IMR-90 (cell line): Measurements from ENCODE around the gene PARD3. TPM values are rescaled to one million over a fixed set of nuclear protein-coding genes. Genes with fewer than 3 reads are reported as not detected.

Experiments used
- ATAC-seq: fragments of 200-7000 bp; cut with Tn5 transposase; 2 replicates; pipeline ENCODE4 v1.9.1; 2020; ENCODE audit warnings: low read depth, mild to moderate bottlenecking, moderate library complexity
- BruUV-seq: library from RNA; stranded (reverse); fragments of 400-500 nt; replicated peaks from 2 replicates; lab custom pipeline; 2021; lab: Mats Ljungman, UMichigan
- CTCF ChIA-PET: fragments of 300-600 bp; formaldehyde crosslinking; extraction: SDS; loops from one replicate; lab custom pipeline; 2021; ENCODE audit warnings: antibody characterized with exemption; lab: Yijun Ruan, JAX
- POLR2A ChIA-PET: fragments of 300-600 bp; sonication (Branson Sonifier 250); formaldehyde crosslinking; loops from one replicate; lab custom pipeline; 2022; ENCODE audit warnings: antibody characterized with exemption; ENCODE audit not compliant: unreplicated experiment; lab: Charles Lee
- DNase-seq: peaks from one replicate; pipeline ENCODE4 v3.0.0; 2013
- H2AFZ ChIP-seq: replicated peaks from 2 replicates; pipeline ENCODE3; 2013; ENCODE audit warnings: low read length, mild to moderate bottlenecking; ENCODE audit not compliant: poor library complexity
- H2AK5ac ChIP-seq: 2 replicates; pipeline ENCODE4 v1.6.1; 2013; ENCODE audit warnings: low read depth, low read length, inconsistent platforms
- H2AK9ac ChIP-seq: replicated peaks from 2 replicates; pipeline ENCODE3; 2013; ENCODE audit warnings: mild to moderate bottlenecking, low read depth, low read length, moderate library complexity; ENCODE audit not compliant: poor library complexity
- H2BK120ac ChIP-seq: 2 replicates; pipeline ENCODE4 v1.6.1; 2013; ENCODE audit warnings: low read depth, low read length, inconsistent platforms
- H2BK15ac ChIP-seq: 3 replicates; pipeline ENCODE4 v1.6.1; 2013; ENCODE audit warnings: low read depth, low read length, inconsistent platforms
- H2BK20ac ChIP-seq: 2 replicates; pipeline ENCODE4 v1.6.1; 2013; ENCODE audit warnings: low read depth, mild to moderate bottlenecking, inconsistent platforms, low read length, moderate library complexity
- H2BK5ac ChIP-seq: 2 replicates; pipeline ENCODE4 v1.6.1; 2013; ENCODE audit warnings: mild to moderate bottlenecking, low read depth, low read length, inconsistent platforms; ENCODE audit not compliant: poor library complexity, severe bottlenecking
- H3K14ac ChIP-seq: replicated peaks from 2 replicates; pipeline ENCODE4 v1.6.1; 2013; ENCODE audit warnings: low read depth, low read length, inconsistent platforms
- H3K18ac ChIP-seq: 2 replicates; pipeline ENCODE4 v1.6.1; 2013; ENCODE audit warnings: low read depth, low read length, control low read depth
- H3K23ac ChIP-seq: 2 replicates; pipeline ENCODE4 v1.6.1; 2013; ENCODE audit warnings: low read depth, low read length, inconsistent platforms
- H3K27ac ChIP-seq: 2 replicates; pipeline ENCODE4 v1.5.1; 2013; ENCODE audit warnings: mild to moderate bottlenecking, control low read depth, low read length; ENCODE audit not compliant: insufficient read depth
- H3K27me3 ChIP-seq: 2 replicates; pipeline ENCODE4 v1.6.1; 2013; ENCODE audit warnings: low read length; ENCODE audit not compliant: control insufficient read depth, insufficient read depth
- H3K36me3 ChIP-seq: 2 replicates; pipeline ENCODE4 v1.6.1; 2013; ENCODE audit warnings: low read length, mixed read lengths; ENCODE audit not compliant: control insufficient read depth, insufficient read depth
- H3K4ac ChIP-seq: 2 replicates; pipeline ENCODE4 v1.6.1; 2013; ENCODE audit warnings: low read depth, low read length, inconsistent platforms
- H3K4me1 ChIP-seq: 2 replicates; pipeline ENCODE4 v1.6.1; 2013; ENCODE audit warnings: low read length, mixed read lengths; ENCODE audit not compliant: control insufficient read depth, insufficient read depth
- H3K4me2 ChIP-seq: 2 replicates; pipeline ENCODE4 v1.6.1; 2013; ENCODE audit warnings: low read depth, mild to moderate bottlenecking, control low read depth, low read length, moderate library complexity
- H3K4me3 ChIP-seq: 2 replicates; pipeline ENCODE4 v1.5.1; 2013; ENCODE audit warnings: low read depth, mild to moderate bottlenecking, control low read depth, low read length, moderate library complexity; ENCODE audit not compliant: insufficient read depth
- H3K56ac ChIP-seq: 2 replicates; pipeline ENCODE4 v1.6.1; 2013; ENCODE audit warnings: low read length, inconsistent platforms; ENCODE audit not compliant: insufficient read depth; ENCODE audit errors: extremely low read depth
- H3K79me1 ChIP-seq, 2 experiments: 2 replicates each; pipeline ENCODE4 v1.6.1; 2013; ENCODE audit warnings: low read length in 2 of 2, inconsistent platforms in 1 of 2, low read depth in 1 of 2
- H3K9ac ChIP-seq: 2 replicates; pipeline ENCODE4 v1.6.1; 2013; ENCODE audit warnings: low read depth, low read length, control low read depth
- H3K9me1 ChIP-seq: 2 replicates; pipeline ENCODE4 v1.6.1; 2013; ENCODE audit warnings: low read length, inconsistent platforms; ENCODE audit not compliant: insufficient read depth
- H3K9me3 ChIP-seq: 2 replicates; pipeline ENCODE4 v1.6.1; 2013; ENCODE audit warnings: low read length; ENCODE audit not compliant: control insufficient read depth, insufficient read depth
- H4K20me1 ChIP-seq: 2 replicates; pipeline ENCODE4 v1.6.1; 2013; ENCODE audit warnings: low read length, inconsistent platforms; ENCODE audit not compliant: insufficient read depth
- H4K5ac ChIP-seq: 2 replicates; pipeline ENCODE4 v1.6.1; 2013; ENCODE audit warnings: mild to moderate bottlenecking, low read depth, low read length, control low read depth
- H4K8ac ChIP-seq, 2 experiments: 2 replicates each; pipeline ENCODE4 v1.6.1; 2013; ENCODE audit warnings: low read depth in 2 of 2, low read length in 2 of 2, control low read depth in 1 of 2, inconsistent platforms in 1 of 2
- H4K91ac ChIP-seq: 2 replicates; pipeline ENCODE4 v1.6.1; 2013; ENCODE audit warnings: low read depth, low read length, inconsistent platforms; ENCODE audit not compliant: insufficient read depth
- CEBPB ChIP-seq: IDR thresholded peaks from 2 replicates; pipeline ENCODE4 v1.6.1; 2012; ENCODE audit warnings: low read depth, low read length, improper control_type of control experiment
- CHD1 ChIP-seq: IDR thresholded peaks from 2 replicates; pipeline ENCODE4 v1.6.1; 2012; ENCODE audit warnings: low read depth, low read length, improper control_type of control experiment
- NFE2L2 ChIP-seq: fragments of 150-350 bp; IDR thresholded peaks from 2 replicates; pipeline ENCODE4 v1.6.1; 2016; ENCODE audit warnings: low read depth, mild to moderate bottlenecking, low read length
- WGBS, 2 experiments: methylation state at CpG; one replicate each; pipeline versions ENCODE4 v1.1.5 to v1.1.7; 2013; ENCODE audit warnings: missing lambda C conversion rate in 2 of 2; ENCODE audit not compliant: insufficient read length in 1 of 2; ENCODE audit errors: extremely low coverage in 2 of 2; 5-methylcytosine and 5-hydroxymethylcytosine counted together
- dilution Hi-C: fragments of 300-500 bp; cut with HindIII; formaldehyde crosslinking; loops from one replicate; pipeline ENCODE4 v1.14.3; 2018; ENCODE audit warnings: low sequenced_read_pairs; ENCODE audit not compliant: unreplicated experiment
- in situ Hi-C: fragments of 300-500 bp; cut with MboI; formaldehyde crosslinking; loops from 3 replicates; pipeline ENCODE4 v1.14.3; 2019; ENCODE audit warnings: low sequenced_read_pairs, inconsistent platforms, mixed read lengths
- intact Hi-C: fragments of 100-400 bp; cut with micrococcal nuclease; formaldehyde crosslinking; loops from 2 replicates; pipeline ENCODE4 v1.10.0; 2022
- polyA plus RNA-seq, 3 experiments: library from polyadenylated mRNA; depleted of rRNA; stranded (reverse); fragments of >200 nt; gene quantifications; 2 replicates each; pipeline ENCODE4 v1.2.3, GENCODE V29; 2012; ENCODE audit warnings: low replicate concordance in 1 of 3
- total RNA-seq: library from RNA; depleted of rRNA; stranded (reverse); fragments of >200 nt; gene quantifications from 2 replicates; pipeline ENCODE4 v1.2.3, GENCODE V29; 2012
- TF ChIP-seq, protein P1 (sequence below): fragments of 150-350 bp; IDR thresholded peaks from 2 replicates; pipeline ENCODE4 v1.6.1; 2017; ENCODE audit warnings: mild to moderate bottlenecking, antibody characterized with exemption, low read length, low read depth

The PARD3 gene
- total and polyA plus RNA-seq, 2 of the 4 experiments (the other 2 are of a cell fraction) = 14.6 to 37.5 TPM

DNA sequence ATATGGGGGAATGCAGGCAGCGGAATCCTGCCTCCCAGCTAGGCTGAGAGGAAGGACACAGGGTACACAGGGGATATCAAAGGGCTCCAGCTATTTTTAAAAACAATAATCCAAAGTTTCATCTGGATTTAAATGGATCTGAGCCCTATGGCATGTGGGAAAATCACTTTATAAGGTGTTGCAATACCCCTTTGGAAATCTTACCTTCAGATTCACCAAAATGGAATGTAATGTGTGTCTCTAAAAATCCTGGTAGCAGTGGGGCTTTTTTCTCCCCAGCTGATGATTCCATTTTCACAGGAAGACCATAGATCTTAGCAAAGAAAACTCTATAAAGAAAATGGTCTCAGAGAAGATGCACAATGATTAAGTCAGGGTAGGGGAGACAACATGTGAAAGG, 722.2 kb downstream of the PARD3 start:
- Histone ChIP-seq H3K56ac (no peak overlapping the region), H2BK20ac (no peak overlapping the region), H3K27me3 (no peaks in the 10 kb centered on the region), H3K4ac (no peak overlapping the region), H2AK5ac (no peak overlapping the region), H3K9me3 (peaks cover 8% of the 10 kb centered on the region), H3K4me1 (peaks cover 2% of the 10 kb centered on the region; the same call in 1 of the 2 replicates), H3K27ac (no peak overlapping the region), H4K8ac (no peak overlapping the region), H3K36me3 (no peaks in the 10 kb centered on the region), H3K79me1 (no peaks in the 10 kb centered on the region), H2BK5ac (no peak overlapping the region), H3K9ac (no peak overlapping the region), H3K14ac (no peak overlapping the region), H4K91ac (no peak overlapping the region), H4K20me1 (no peaks in the 10 kb centered on the region), H3K4me3 (no peak overlapping the region), H3K18ac (peak overlapping the region; percentile 64; the same call in 1 of the 2 replicates), H2BK15ac (0 out of 3 replicates have a peak overlapping the region, but pooled peaks have one; percentile 20), H3K9me1 (no peaks in the 10 kb centered on the region), H2BK120ac (no peak overlapping the region), H3K4me2 (no peak overlapping the region), H4K5ac (no peak overlapping the region), H2AFZ (no peak overlapping the region), H2AK9ac (no peak overlapping the region), H3K23ac (no peak overlapping the region)
- POLR2A ChIA-PET = no interaction called here
- dilution Hi-C loops (no loop called here), intact Hi-C loops (no loop called here), in situ Hi-C loops (no loop called here)
- no peak for ATAC-seq
- no TSS peak for BruUV-seq
- TF ChIP-seq CEBPB (peak; percentile 86), NFE2L2 (no peak), CHD1 (no peak)
- TF ChIP-seq, protein P1, sequence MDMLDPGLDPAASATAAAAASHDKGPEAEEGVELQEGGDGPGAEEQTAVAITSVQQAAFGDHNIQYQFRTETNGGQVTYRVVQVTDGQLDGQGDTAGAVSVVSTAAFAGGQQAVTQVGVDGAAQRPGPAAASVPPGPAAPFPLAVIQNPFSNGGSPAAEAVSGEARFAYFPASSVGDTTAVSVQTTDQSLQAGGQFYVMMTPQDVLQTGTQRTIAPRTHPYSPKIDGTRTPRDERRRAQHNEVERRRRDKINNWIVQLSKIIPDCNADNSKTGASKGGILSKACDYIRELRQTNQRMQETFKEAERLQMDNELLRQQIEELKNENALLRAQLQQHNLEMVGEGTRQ = no peak
- peak; percentile 52 for DNase-seq
- CTCF ChIA-PET = no interaction called here
- WGBS, 2 experiments = no CpG with 5 or more reads among the region's 1 CpG
